RWPE1 (cell line): Measurements from ENCODE around the gene MC4R.

ENCODE experiments used
- CTCF ChIA-PET: fragments of 350-600 bp; sonication (Branson Sonifier 250); formaldehyde crosslinking; extraction: SDS; loops from one replicate; lab custom pipeline; 2021; lab: Yijun Ruan, JAX
- POLR2A ChIA-PET: fragments of 400-600 bp; formaldehyde crosslinking; extraction: SDS; loops from one replicate; lab custom pipeline; 2020; ENCODE audit warnings: antibody characterized with exemption; ENCODE audit not compliant: low non-redundant PET; lab: Yijun Ruan, JAX
- DNase-seq: peaks from one replicate; pipeline ENCODE4 v3.0.0; 2012; ENCODE audit warnings: low spot score
- H3K27ac ChIP-seq: fragments of 450-650 bp; 2 replicates; pipeline ENCODE4 v1.5.1; 2017
- CTCF ChIP-seq: fragments of 450-650 bp; conservative IDR thresholded peaks from 2 replicates; pipeline ENCODE4 v1.5.1; 2017; ENCODE audit warnings: low read depth, mild to moderate bottlenecking

Gene MC4R

DNA sequence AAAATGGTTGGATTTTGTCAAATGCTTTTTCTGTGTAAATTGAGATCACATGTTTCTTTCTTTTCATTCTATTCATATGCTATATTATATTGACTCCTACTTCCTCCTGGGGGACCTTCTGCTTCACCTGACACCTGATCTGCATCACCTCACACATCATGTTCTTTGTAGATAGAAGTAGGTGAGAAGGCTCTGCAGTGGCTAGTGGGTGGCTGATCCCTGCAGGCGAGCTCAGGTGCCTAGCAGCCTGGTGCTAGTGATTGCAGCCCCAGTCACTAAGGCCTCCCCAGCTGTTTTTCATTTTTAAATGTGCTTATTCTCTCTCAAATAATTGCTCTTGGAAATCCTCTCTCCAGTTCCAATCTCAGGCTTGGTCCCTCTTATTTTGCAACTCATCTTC, 33.6 kb downstream of the MC4R start:
- DNase-seq = no peak
- CTCF ChIA-PET = no interaction called here
- no peak for TF ChIP-seq CTCF
- no peak overlapping the region for H3K27ac ChIP-seq
- POLR2A ChIA-PET = no interaction called here

DNA sequence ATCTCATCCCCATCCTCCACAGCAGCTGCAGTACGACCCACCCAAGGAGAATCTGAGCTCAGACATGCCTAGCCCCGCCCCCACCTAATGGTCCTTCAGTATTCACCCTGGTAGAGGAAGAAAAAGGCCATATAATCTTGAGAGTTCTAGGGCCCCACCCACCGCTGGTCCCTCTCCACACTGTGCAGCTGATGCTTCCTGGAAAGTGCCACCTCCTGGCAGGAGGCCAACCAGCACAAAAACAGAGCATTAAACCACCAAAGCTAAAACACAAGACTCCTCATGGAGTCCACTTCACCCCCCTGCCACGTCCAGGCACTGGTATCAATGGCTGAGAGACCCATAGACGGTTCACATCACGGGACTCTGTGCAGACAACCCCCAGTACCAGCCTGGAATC, 40.7 kb downstream of the MC4R start:
- H3K27ac ChIP-seq = no peak overlapping the region
- no peak for DNase-seq
- ChIA-PET CTCF (no interaction called here), POLR2A (no interaction called here)
- no peak for TF ChIP-seq CTCF

GRCh38 chr18:60329131-60329530, 43.4 kb downstream of the MC4R start:
- POLR2A ChIA-PET = no interaction called here
- DNase-seq = no peak
- H3K27ac ChIP-seq = no peak overlapping the region
- CTCF ChIA-PET = no interaction called here
- no peak for TF ChIP-seq CTCF

DNA sequence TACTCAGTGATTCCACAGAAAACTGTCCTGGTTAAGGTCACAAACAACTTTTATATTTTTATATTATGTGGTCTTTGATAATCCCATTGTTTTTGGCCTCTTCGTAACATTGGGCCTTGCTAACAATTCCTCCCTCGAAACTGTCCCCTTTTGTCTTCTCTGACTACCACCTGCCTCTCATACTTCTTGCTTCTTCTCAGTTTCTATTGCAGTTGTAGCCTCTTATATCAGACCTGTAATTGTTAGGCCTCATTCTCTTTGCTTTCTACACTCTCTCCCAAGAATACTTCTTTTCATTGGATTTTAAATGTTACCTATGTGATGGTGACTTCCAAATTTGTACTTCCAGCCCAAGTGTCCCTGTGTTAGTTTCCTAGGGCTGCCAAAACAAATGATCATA, 44.7 kb downstream of the MC4R start:
- DNase-seq = no peak
- no peak for TF ChIP-seq CTCF
- ChIA-PET POLR2A (no interaction called here), CTCF (no interaction called here)
- no peak overlapping the region for H3K27ac ChIP-seq

DNA sequence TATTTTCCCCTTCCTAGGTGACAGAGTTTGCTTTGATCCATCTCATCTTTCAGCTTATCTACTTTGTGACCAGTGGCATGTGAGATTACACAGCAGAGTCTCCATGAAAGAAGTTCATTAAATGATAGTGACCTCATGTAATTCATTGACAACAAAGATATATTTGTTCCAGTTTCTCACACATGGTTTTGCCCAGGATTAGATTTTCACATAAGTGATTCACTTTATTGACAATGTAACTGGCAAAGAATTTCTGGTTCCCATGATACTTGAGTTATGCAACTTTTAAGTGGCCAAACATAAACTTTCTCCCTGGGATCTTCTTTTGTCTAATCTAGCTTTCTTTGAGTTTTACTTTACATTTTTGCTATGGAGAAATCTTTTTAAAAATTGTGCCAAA, 50.0 kb downstream of the MC4R start:
- CTCF ChIA-PET = interaction anchor here (0.5 kb wide), 1 partner anchor 17 kb away, joined by 3 read pairs; no protein-coding TSS in a partner anchor
- no peak for DNase-seq
- H3K27ac ChIP-seq = no peak overlapping the region
- no peak for TF ChIP-seq CTCF
- POLR2A ChIA-PET = no interaction called here
